HL-60/S4 treated with phorbol 12-myristate 13-acetate at 8.2 ng/mL for 4 days and 3 days (cell line): ENCODE data around the gene EGR4.

Experiments used
- in situ Hi-C: fragments of 300-500 bp; cut with MboI; formaldehyde crosslinking; loops from 2 replicates; pipeline ENCODE4 v1.15.0; 2022; ENCODE audit warnings: low sequenced_read_pairs

The EGR4 gene

GRCh38 chr2:73293534-73294171, at the start of gene EGR4:
Gene EGR4, minus strand, starts transcription at chr2:73293548. Its CDS starts 231 bp downstream, at chr2:73293317.
- in situ Hi-C loops: no loop called here

GRCh38 chr2:73341039-73341438, 47.7 kb upstream of the EGR4 start:
- in situ Hi-C loops: no loop called here

GRCh38 chr2:73339201-73339600, 45.9 kb upstream of the EGR4 start:
- in situ Hi-C loops: no loop called here

- in situ Hi-C loops: no loop called here
Measured at GRCh38 chr2:73337828-73338227, 44.5 kb upstream of the EGR4 start.

- in situ Hi-C loops: no loop called here
Measured at GRCh38 chr2:73334620-73335019, 41.3 kb upstream of the EGR4 start.

GRCh38 chr2:73334045-73334444, 40.7 kb upstream of the EGR4 start:
- in situ Hi-C loops: no loop called here

- in situ Hi-C loops: no loop called here
Measured at GRCh38 chr2:73333564-73333963, 40.2 kb upstream of the EGR4 start.

GRCh38 chr2:73324126-73324725, 30.9 kb upstream of the EGR4 start:
- in situ Hi-C loops: no loop called here

GRCh38 chr2:73323551-73323950, 30.2 kb upstream of the EGR4 start:
- in situ Hi-C loops: no loop called here

GRCh38 chr2:73314441-73314840, 21.1 kb upstream of the EGR4 start:
- in situ Hi-C loops: no loop called here

- in situ Hi-C loops: no loop called here
Measured at GRCh38 chr2:73307720-73308119, 14.4 kb upstream of the EGR4 start.

GRCh38 chr2:73301636-73302035, 8.3 kb upstream of the EGR4 start:
- in situ Hi-C loops: no loop called here

- in situ Hi-C loops: no loop called here
Measured at GRCh38 chr2:73300926-73301325, 7.6 kb upstream of the EGR4 start.

- in situ Hi-C loops: no loop called here
Measured at GRCh38 chr2:73297586-73297985, 4.2 kb upstream of the EGR4 start.

GRCh38 chr2:73297151-73297559, 3.8 kb upstream of the EGR4 start:
- in situ Hi-C loops: no loop called here

- in situ Hi-C loops: no loop called here
Measured at GRCh38 chr2:73295751-73296400, 2.5 kb upstream of the EGR4 start.

GRCh38 chr2:73294239-73294638, 891 bp upstream of the EGR4 start:
- in situ Hi-C loops: no loop called here

- in situ Hi-C loops: no loop called here
Measured at GRCh38 chr2:73292906-73293533, 328 bp downstream of the EGR4 start.

GRCh38 chr2:73292316-73292905, 937 bp downstream of the EGR4 start:
- in situ Hi-C loops: no loop called here

- in situ Hi-C loops: no loop called here
Measured at GRCh38 chr2:73291461-73292315, 1.7 kb downstream of the EGR4 start.

GRCh38 chr2:73291093-73291460, 2.3 kb downstream of the EGR4 start:
- in situ Hi-C loops: no loop called here
